Activated CD4-positive, alpha-beta T cell treated with anti-CD3 and anti-CD28 coated beads for 48 hours (primary cell): ENCODE measurements around the gene ERCC6.

ENCODE experiments used
- DNase-seq: peaks from one replicate; pipeline ENCODE4 v3.0.0-alpha.2; 2020

Gene ERCC6

DNA sequence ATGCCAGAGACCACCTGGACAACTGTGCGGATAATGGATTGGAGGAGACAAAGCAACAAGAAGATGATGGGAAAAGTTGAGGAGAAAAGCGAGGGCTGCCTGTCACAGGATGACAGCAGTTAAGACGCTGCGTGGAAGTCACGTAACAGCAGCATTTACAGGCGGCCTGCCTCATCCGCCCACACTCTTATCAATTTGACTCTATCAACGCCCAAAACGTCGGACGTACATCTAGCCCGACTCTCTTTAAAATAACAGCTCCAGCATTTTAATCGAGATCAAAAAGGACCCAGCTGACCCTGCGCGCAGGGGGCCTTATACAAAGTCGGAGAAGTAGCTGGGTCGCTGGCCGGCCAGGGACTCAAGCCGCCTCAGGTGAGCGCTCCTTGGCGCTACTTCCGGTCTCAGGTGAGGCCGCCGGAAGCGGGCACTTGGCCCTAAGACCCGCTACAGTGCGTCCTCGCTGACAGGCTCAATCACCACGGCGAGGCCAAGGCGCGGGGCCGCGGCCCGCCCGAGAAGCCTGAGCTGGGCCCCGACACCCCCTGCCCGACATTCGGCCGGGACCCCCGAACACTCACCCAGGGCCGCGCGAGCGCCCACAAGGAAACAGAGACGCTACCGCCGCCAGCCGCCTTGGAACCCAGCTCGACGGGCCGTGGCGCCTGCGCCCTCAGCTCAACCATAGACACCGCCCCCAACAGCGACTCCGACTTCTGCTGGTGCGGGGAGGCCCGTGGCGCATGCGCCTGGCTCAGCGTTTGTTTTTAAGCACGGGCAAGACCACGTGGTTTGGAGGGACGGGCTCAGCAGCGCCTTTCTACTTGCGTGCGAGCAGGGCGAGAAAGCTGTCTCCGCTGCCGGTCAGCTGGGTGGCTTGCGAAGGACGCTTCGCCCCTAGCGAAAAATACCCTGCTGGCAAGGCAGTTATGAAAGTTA lies at the start of gene ERCC6:
TSS of gene ERCC6 (minus strand) at position 741 of the 939 bp plus-strand sequence.
- peak; percentile 97 for DNase-seq

GRCh38 chr10:49587981-49588380 lies 49.1 kb upstream of the ERCC6 start:
- DNase-seq, result no peak

DNA sequence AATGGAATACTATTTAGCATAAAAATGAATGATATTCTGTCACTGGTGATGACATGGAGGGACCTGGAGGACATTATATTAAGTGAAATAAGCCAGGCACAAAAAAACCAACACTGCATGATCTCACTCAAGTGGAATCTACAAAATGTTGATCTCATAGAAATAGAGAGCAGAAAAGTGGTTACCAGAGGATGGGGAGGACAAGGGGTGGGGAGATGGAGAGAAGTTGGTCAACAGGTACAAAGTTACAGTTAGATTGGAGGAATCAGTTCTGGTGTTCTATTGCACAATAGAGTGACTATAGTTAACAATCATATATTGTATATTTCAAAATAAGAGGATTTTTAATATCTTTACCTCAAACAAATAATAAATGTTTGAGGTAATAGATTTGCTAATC lies 46.5 kb upstream of the ERCC6 start:
- no peak for DNase-seq

DNA sequence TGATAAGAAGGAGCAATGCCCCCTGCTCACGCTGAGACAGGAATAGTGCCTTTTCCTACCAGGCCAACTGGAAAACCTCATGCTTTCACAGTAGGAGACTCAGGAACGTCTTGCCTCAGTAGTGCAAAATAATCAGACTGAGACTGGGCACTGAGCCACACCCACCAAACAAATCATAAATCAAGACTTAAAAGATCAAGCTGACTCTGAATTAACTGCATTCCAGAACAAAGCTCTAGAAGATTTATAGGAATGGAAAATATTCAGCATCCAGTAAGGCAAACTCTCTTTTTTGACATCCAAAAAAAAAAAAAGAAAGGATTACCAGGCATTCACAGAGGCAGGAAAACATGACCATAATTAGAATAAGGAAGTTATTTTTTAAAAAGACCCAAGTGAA lies 40.7 kb upstream of the ERCC6 start:
- no peak for DNase-seq

DNA sequence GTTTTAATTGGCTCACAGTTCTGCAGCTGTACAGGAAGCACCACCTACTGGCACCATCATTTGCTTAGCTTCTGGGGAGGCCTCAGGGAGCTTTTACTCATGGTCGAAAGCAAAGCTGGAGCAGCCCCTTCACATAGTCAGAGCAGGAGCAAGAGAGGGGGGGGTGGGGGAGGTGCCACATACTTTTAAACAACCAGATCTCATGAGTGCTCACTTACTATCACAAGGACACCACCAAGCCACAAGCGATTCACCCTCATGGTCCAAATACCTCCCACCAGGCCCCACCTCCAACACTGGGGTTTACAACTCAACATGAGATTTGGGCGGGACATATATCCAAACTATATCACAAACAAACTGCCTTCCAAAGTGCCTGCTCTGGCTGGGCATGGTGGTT lies 39.5 kb upstream of the ERCC6 start:
- no peak for DNase-seq

GRCh38 chr10:49577182-49577925 lies 38.4 kb upstream of the ERCC6 start:
- no peak for DNase-seq

DNA sequence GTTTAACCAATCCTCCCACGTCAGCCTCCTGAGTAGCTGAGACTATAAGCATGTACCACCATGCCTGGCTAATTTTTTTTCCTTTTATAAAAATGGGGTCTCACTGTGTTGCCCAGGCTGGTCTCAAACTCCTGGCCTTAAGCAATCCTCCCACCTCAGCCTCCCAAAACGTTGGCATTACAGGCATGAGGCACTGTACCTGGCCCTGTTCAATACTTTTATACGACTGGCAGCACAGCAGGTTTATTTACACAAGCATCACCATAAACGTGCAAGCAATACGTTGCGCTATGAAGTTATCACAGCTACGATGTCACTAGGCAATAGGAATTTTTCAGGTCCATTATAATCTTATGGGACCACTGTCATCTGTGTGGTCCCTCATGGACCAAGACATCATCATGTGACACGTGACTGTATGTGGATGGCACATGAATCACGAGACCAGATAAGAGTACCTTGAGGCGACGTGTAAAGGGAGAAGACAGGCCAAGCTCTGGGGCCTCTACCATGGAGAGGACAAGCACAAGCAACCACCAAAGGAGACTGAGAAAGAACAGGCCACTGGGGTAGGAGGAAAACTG lies 36.7 kb upstream of the ERCC6 start:
- no peak for DNase-seq

GRCh38 chr10:49572594-49573114 lies 33.7 kb upstream of the ERCC6 start:
- DNase-seq, result no peak

GRCh38 chr10:49571388-49571787 lies 32.5 kb upstream of the ERCC6 start:
- DNase-seq, result no peak

DNA sequence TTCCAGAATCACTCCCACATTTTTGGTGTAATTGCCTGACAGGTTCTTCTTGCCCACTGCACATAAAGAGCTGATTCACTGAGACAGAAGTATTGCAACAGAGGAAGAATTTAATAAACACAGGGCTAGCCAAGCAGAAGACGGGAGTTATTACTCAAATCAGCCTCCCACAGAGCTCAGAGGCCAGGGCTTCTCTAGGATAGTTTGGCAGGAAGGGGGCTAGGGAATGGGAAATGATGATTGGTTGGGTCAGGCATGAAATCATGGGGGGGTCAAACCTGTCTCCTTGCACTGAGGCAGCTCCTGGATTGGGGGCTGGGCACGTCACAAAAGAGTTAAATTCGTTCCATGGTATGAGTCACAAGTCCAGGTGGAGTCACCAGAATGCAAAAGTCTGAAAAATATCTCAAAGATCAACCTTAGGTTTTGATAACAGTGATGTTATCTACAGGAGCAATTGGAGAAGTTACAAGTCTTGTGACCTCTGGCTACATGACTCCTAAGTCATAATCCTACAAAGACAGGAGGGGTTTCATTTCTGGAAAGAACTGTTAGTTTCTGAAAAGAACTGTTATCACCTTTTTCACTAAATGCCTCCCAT lies 30.2 kb upstream of the ERCC6 start:
- no peak for DNase-seq

- DNase-seq, result no peak
Observed at GRCh38 chr10:49568235-49568634, 29.3 kb upstream of the ERCC6 start.

- no peak for DNase-seq
Observed at GRCh38 chr10:49567810-49568209, 28.9 kb upstream of the ERCC6 start.

DNA sequence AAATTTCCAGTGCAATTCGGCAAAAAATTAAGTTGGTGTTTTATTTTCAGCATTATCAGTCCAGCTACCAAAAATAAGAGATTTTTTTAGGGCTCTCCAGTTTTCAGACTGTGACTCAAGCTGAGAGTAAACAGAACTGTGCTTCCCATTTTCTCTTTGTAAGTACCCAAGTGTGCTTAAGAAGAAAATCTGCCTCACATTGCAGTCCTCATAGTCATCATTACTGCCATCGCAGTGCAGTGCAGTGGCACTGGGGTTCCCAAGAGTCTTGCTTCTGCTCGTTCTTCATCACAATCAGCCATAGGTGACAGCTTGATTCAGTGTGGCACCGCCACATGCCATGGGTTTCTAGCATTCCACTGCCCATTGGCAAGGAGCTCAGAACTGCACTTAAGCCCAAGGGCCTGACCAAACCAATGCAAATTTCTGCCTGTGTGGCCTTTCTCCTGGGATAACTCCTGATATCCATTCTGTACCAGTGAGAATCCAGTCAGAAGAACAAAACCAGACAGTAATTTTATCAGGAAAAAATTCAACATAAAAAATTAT lies 25.6 kb upstream of the ERCC6 start:
- no peak for DNase-seq

GRCh38 chr10:49562893-49563292 lies 24.0 kb upstream of the ERCC6 start:
- no peak for DNase-seq

DNA sequence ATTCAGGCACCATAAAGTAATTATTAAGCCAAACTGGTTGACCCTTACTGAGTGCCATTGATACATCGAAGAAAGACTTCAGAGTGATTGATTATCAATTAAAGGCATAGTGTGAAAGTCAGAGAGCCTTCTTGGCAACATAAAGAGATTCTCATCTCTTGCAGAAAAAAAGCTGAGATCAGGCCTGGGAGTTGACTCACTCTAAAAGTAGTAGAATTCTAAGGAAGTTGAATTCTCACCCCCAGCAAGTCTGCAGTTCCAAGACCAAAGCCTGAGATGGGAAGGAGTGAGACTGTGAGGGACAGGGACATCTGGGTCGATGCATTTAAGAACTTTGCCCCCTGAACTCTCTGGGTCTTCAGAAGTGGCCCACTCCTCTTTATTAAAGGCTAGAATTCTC lies 21.6 kb upstream of the ERCC6 start:
- DNase-seq, result no peak

DNA sequence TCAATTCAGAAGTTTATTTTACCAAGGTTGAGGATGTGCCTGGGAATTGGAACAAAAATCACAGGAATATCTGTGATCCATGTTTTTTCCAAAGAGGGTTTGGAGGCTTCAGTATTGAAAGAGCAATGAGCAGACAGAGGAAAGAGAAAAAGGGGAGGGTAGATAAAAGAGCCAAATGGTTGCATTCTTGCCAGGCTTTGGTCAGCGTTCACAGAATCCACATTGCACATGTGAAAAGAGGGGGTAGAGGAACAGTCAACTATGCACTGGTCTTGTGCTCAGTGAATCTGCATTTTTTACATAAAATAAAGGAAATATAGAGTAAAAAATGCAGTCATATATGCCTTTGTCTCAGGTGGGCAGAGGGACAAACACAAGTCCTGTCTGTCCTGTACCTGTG lies 20.6 kb upstream of the ERCC6 start:
- DNase-seq, result no peak

GRCh38 chr10:49558190-49558589 lies 19.3 kb upstream of the ERCC6 start:
- no peak for DNase-seq

- DNase-seq, result no peak
Observed at GRCh38 chr10:49557681-49558080, 18.8 kb upstream of the ERCC6 start.

GRCh38 chr10:49556723-49557122 lies 17.8 kb upstream of the ERCC6 start:
- no peak for DNase-seq

DNA sequence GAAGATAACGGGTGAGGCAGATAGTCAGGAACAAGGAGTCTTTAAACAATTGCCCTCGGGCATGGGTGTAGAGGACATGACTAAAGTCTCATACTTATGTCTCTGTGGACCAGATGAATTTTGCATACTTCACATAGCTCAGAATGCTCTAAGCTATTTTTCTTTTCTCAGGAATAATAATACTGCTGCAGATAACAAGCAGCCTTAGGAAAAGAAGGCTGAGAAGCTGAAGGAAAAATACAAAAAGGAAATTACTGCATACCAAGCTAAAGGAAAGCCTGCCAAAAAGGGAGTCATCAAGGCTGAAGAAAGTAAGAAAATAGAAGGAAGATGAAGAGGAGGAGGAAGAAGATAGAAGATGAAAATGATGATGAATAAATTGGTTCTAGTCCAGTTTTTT lies 13.4 kb upstream of the ERCC6 start:
- no peak for DNase-seq

DNA sequence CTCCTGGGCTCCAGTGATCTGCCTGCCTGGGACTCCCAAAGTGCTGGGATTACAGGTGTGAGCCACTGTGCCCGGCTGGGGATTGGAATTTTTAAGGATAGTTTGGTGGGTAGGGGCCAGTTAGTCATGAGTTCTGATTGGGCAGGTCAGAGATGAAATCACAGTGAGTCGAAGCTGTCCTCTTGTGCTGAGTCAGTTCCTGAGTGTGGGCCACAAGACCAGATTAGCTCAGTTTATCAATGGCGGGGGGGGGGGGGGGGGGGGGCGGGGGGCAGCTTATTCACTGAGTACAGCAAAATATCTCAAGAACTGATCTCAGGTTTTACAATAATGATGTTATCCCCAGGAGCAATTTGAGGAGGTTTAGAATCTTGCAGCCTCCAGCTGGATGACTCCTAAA lies 11.6 kb upstream of the ERCC6 start:
- DNase-seq, result no peak

- no peak for DNase-seq
Observed at GRCh38 chr10:49549640-49550346, 10.9 kb upstream of the ERCC6 start.
